CD4-positive, alpha-beta T cell (primary cell): ENCODE data around the gene CCNB2. TPM values are rescaled to one million over a fixed set of nuclear protein-coding genes. Genes with fewer than 3 reads are reported as not detected.

Experiments used
- ATAC-seq: fragments of 200-7000 bp; cut with Tn5 transposase; one replicate; pipeline ENCODE4 v1.10.0; 2022; ENCODE audit warnings: mild to moderate bottlenecking; ENCODE audit not compliant: poor library complexity
- CTCF ChIA-PET: fragments of 350-600 bp; sonication (Branson Sonifier 250); formaldehyde crosslinking; loops from one replicate; lab custom pipeline; 2021; ENCODE audit warnings: antibody characterized with exemption, inconsistent platforms; lab: Charles Lee
- POLR2A ChIA-PET: fragments of 350-600 bp; sonication (Branson Sonifier 250); formaldehyde crosslinking; loops from one replicate; lab custom pipeline; 2021; ENCODE audit warnings: antibody characterized with exemption, inconsistent platforms; lab: Charles Lee
- DNase-seq, 14 experiments: peaks; one replicate each; pipeline ENCODE4 v3.0.0-alpha.2; 2013 to 2020; ENCODE audit warnings: mixed read lengths in 2 of 14
- H3K27ac ChIP-seq, 2 donors: one replicate each; pipeline versions ENCODE4 v1.5.1 to v1.7.0; 2013; ENCODE audit warnings: low read length in 2 of 2, low read depth in 1 of 2, mild to moderate bottlenecking in 1 of 2
- H3K27me3 ChIP-seq, 2 experiments: 1 replicate in 1 of 2; 2 replicates in 1 of 2; pipeline versions ENCODE4 v1.6.1 to v1.7.0; 2013; ENCODE audit warnings: low read length in 2 of 2, control low read depth in 1 of 2, mild to moderate bottlenecking in 1 of 2, moderate library complexity in 1 of 2; ENCODE audit not compliant: insufficient read depth in 2 of 2, control insufficient read depth in 1 of 2
- H3K36me3 ChIP-seq: one replicate; pipeline ENCODE4 v1.6.1; 2013; ENCODE audit warnings: low read length, control low read depth; ENCODE audit not compliant: insufficient read depth
- H3K4me1 ChIP-seq: one replicate; pipeline ENCODE4 v1.6.1; 2013; ENCODE audit warnings: low read length, control low read depth; ENCODE audit not compliant: insufficient read depth
- H3K4me3 ChIP-seq: one replicate; pipeline ENCODE4 v1.5.1; 2013; ENCODE audit warnings: mild to moderate bottlenecking, low read length, moderate library complexity
- H3K9me3 ChIP-seq, 2 experiments: 1 replicate in 1 of 2; 2 replicates in 1 of 2; pipeline versions ENCODE4 v1.6.1 to v1.7.0; 2013; ENCODE audit warnings: low read length in 2 of 2, mild to moderate bottlenecking in 2 of 2, control low read depth in 1 of 2, moderate library complexity in 1 of 2; ENCODE audit not compliant: control insufficient read depth in 1 of 2, insufficient read depth in 1 of 2
- H3K27ac Mint-ChIP-seq: one replicate; pipeline ENCODE4 v1.8.0; 2020; ENCODE audit warnings: mixed read lengths
- H3K27me3 Mint-ChIP-seq: one replicate; pipeline ENCODE4 v1.8.0; 2021; ENCODE audit warnings: mixed read lengths
- H3K36me3 Mint-ChIP-seq: one replicate; pipeline ENCODE4 v1.8.0; 2021; ENCODE audit warnings: low read depth, mixed read lengths
- H3K4me1 Mint-ChIP-seq: one replicate; pipeline ENCODE4 v1.8.0; 2021; ENCODE audit warnings: low read depth, mixed read lengths
- H3K4me3 Mint-ChIP-seq: one replicate; pipeline ENCODE4 v1.8.0; 2020; ENCODE audit warnings: mild to moderate bottlenecking, mixed read lengths
- H3K9me3 Mint-ChIP-seq: one replicate; pipeline ENCODE4 v1.8.0; 2020; ENCODE audit warnings: mixed read lengths
- intact Hi-C, 2 experiments: fragments of 100-400 bp; cut with DNase I in 1 of 2; cut with micrococcal nuclease in 1 of 2; formaldehyde crosslinking; loops; one replicate each; pipeline versions ENCODE4 v1.15.1 to v1.9.0; 2023 to 2025; cut with DNase I, micrococcal nuclease
- polyA plus RNA-seq, 2 donors: library from polyadenylated mRNA; unstranded; fragments of 120-200 nt; gene quantifications; one replicate each; pipeline ENCODE4 v1.2.1, GENCODE V29; 2013
- total RNA-seq, 174 experiments: library from RNA in 2 of 174; stranded (reverse) in 2 of 174; gene quantifications; one replicate each; pipeline ENCODE4 v1.2.3 and lab custom pipeline; 2021 to 2026
- TF ChIP-seq, protein P1 (sequence below): fragments of 200-600 bp; IDR thresholded peaks from one replicate; pipeline ENCODE4 v1.8.0; 2022; ENCODE audit warnings: antibody characterized with exemption, mild to moderate bottlenecking

The CCNB2 gene
- total RNA-seq (under 1 TPM in 1 of 2 experiments, not detected in 1; 0.85 TPM), total RNA-seq (lab: John Stamatoyannopoulos, UW) (0 to 75.3 (median 0.52) reads per million in 172 experiments)
- polyA plus RNA-seq (2013, experiment 1 of 2): 1.5 TPM
- polyA plus RNA-seq (2013, experiment 2 of 2): 4.2 TPM

DNA sequence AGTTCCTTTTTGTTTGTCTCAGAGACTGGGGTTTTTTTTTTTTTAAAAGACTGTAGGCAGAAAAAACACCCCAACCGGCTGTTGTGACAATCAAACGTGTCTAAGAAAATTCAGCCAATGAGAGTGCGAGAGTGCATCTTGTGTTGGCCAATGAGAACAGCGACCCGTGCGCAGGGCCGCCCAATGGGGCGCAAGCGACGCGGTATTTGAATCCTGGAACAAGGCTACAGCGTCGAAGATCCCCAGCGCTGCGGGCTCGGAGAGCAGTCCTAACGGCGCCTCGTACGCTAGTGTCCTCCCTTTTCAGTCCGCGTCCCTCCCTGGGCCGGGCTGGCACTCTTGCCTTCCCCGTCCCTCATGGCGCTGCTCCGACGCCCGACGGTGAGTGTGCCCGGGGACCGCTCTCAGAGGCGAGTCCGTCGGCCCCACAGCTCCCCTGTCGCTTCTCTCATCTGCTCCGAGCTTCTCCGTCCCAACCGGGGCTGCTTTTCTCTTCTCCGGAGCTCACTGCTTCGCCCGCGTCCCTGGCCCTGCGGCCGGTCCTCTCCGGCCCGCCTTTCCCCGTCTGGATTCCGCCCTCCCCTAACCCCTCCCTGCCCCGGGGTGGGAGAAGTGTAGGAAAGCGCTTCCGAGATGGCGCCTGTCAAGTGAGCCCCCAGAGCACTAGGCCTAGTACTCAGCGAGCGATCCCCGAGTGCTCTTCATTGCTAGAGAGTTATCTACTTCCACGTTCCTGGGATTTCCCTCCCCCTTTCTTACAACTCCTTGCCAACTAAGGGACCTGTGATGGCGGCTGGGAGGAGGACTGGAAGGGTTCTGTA, at the start of gene CCNB2:
TSS of gene CCNB2 (plus strand) at position 235 of the 821 bp plus-strand sequence. CDS start at position 358, 123 bp downstream.
- TF ChIP-seq, protein P1, sequence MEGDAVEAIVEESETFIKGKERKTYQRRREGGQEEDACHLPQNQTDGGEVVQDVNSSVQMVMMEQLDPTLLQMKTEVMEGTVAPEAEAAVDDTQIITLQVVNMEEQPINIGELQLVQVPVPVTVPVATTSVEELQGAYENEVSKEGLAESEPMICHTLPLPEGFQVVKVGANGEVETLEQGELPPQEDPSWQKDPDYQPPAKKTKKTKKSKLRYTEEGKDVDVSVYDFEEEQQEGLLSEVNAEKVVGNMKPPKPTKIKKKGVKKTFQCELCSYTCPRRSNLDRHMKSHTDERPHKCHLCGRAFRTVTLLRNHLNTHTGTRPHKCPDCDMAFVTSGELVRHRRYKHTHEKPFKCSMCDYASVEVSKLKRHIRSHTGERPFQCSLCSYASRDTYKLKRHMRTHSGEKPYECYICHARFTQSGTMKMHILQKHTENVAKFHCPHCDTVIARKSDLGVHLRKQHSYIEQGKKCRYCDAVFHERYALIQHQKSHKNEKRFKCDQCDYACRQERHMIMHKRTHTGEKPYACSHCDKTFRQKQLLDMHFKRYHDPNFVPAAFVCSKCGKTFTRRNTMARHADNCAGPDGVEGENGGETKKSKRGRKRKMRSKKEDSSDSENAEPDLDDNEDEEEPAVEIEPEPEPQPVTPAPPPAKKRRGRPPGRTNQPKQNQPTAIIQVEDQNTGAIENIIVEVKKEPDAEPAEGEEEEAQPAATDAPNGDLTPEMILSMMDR: no peak
- intact Hi-C loops: loop anchor here (2.0 to 10.0 kb wide), 4 partner anchors 118 to 580 kb away; partner anchors contain the start of genes RNF111 (in 2 of the 2), BNIP2 (in 1 of the 2) and MINDY2 (in 1 of the 2)
- Mint-ChIP-seq H3K27me3 (no peaks in the 10 kb centered on the region), H3K27ac (peak within 1 kb of the TSS; percentile 99), H3K36me3 (peaks cover 5% of the 10 kb centered on the region), H3K4me1 (peaks cover 17% of the 10 kb centered on the region), H3K9me3 (no peaks in the 10 kb centered on the region), H3K4me3 (peak within 1 kb of the TSS; percentile 97)
- Histone ChIP-seq H3K36me3 (no peaks in the 10 kb centered on the region), H3K4me1 (peaks cover 9% of the 10 kb centered on the region), H3K4me3 (peak within 1 kb of the TSS; percentile 71), H3K27ac (peak within 1 kb of the TSS in 1 of 2 donors; percentile 26), H3K27me3 (no peaks in the 10 kb centered on the region), H3K9me3 (no peaks in the 10 kb centered on the region)
- peak; percentile 68 to 95 (median 79) for DNase-seq
- ChIA-PET POLR2A (no interaction called here), CTCF (no interaction called here)
- ATAC-seq: peak; percentile 99

DNA sequence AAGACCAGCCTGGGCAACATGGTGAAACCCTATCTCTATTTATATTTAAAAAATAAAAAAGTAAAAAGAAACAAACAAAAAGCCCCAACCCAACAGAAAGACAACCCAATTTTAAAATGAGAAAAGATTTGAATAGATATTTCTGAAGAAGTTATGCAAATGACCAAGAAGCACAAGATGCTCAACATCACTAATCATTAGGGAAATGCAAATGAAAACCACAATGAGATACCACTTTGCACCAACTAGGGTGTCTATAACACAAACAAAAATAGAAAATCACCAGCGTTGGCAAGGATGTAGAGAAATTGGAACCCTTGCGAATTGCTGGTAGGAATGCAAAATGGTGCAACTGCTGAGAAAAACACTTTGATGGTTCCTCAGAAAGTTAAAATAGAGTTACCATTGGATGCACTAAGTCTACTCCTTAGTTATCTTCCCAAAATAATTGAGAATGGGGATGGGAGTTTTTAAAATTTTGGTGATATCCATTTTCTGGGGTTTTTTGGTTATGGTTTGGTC, 45.8 kb upstream of the CCNB2 start:
- no peak for ATAC-seq
- DNase-seq: no peak
- peaks cover 85% of the 10 kb centered on the region for H3K36me3 Mint-ChIP-seq
- Histone ChIP-seq H3K4me1 (no peaks in the 10 kb centered on the region), H3K27ac (no peak overlapping the region), H3K9me3 (no peaks in the 10 kb centered on the region), H3K27me3 (no peaks in the 10 kb centered on the region), H3K4me3 (no peak overlapping the region), H3K36me3 (peaks cover 95% of the 10 kb centered on the region)
- TF ChIP-seq, protein P1: no peak
- ChIA-PET POLR2A (no interaction called here), CTCF (no interaction called here)
- H3K27ac Mint-ChIP-seq: no peak overlapping the region
- intact Hi-C loops: no loop called here
- no peaks in the 10 kb centered on the region for H3K27me3 Mint-ChIP-seq
- H3K4me1 Mint-ChIP-seq: no peaks in the 10 kb centered on the region
- no peaks in the 10 kb centered on the region for H3K9me3 Mint-ChIP-seq
- no peak overlapping the region for H3K4me3 Mint-ChIP-seq

DNA sequence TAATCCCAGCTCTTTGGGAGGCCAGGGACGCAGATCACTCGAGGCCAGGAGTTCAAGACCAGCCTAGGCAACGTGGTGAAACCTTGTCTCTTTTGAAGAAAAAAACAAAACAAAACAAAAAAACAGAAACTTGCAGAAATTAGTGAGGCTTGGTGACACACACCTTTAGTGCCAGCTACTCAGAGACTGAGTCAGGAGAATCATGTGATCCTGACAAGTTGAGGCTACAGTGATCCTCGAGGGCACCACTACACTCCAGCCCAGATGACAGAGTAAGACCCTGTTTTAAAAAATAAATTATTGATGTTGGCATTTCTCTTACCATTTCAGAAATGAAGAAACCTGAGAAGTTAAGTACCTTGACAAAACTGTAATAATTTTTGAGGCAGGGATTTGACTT, 44.6 kb upstream of the CCNB2 start:
- H3K36me3 Mint-ChIP-seq: peaks cover 85% of the 10 kb centered on the region
- no peaks in the 10 kb centered on the region for H3K9me3 Mint-ChIP-seq
- no peaks in the 10 kb centered on the region for H3K4me1 Mint-ChIP-seq
- H3K27ac Mint-ChIP-seq: no peak overlapping the region
- H3K4me3 Mint-ChIP-seq: no peak overlapping the region
- Histone ChIP-seq H3K4me1 (no peaks in the 10 kb centered on the region), H3K9me3 (no peaks in the 10 kb centered on the region), H3K27me3 (no peaks in the 10 kb centered on the region), H3K36me3 (peaks cover 89% of the 10 kb centered on the region), H3K27ac (no peak overlapping the region), H3K4me3 (no peak overlapping the region)
- DNase-seq: no peak
- TF ChIP-seq, protein P1: no peak
- no peak for ATAC-seq
- CTCF ChIA-PET: interaction anchor here (1.1 kb wide), 1 partner anchor 9 kb away, joined by 3 read pairs; no protein-coding TSS in a partner anchor
- intact Hi-C loops: no loop called here
- POLR2A ChIA-PET: no interaction called here
- no peaks in the 10 kb centered on the region for H3K27me3 Mint-ChIP-seq
